HK-2 (cell line): ENCODE data around the gene RASGRP2.

ENCODE experiments used
- DNase-seq: peaks from one replicate; pipeline ENCODE4 v3.0.0-alpha.2; 2018; ENCODE audit not compliant: unreplicated experiment

RASGRP2 gene

DNA sequence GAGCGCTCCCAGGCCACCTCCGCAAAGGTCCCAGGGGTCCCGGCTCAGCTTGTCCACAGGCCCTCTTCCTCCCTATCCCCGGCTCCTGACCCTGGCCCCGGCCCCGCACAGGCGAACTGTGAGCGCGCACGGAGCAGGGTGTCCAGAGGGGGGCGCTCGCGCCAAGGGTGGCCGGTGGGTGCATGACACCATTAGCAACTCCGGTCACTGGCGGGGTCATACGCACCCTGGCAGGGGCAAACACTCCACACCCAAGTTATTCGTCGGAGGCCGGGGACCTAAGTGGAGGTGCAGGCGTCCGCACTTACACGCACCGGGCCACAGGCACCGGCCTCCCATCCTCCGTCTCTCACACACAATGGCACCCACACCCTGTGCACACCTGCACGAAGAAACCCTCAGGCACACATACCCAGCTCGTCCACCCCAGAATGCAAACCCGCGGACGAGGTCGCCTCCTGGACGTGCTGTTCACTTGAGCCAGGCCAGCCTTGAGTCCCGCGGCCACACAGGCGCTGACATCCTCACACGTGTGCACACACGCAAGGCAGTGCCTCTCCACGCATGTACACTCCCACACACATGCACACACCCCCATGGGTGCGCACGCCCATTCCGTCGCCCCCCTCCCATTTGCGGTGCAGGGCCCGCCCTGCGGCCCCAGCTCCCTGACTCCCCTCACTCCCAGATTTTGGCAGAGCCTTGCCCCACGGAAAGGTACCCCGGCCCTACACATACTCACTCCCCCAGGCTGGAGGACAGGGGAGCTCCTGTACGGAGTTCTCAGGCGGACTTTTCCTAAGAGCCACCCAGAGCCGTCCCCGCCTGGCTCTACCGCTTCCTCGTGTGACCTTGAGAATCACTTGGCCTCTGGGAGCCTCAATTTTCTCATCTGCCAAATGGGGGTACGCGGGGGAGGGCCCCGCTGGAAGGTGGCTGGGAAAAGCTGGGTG is at the start of gene RASGRP2:
RASGRP2 (minus strand) TSS at position 552 of the 953 bp plus-strand sequence. CDS start 1,276 bp downstream, outside the sequence.
- DNase-seq, result peak; percentile 52

GRCh38 chr11:64792482-64792881 is 48.5 kb upstream of the RASGRP2 start:
- DNase-seq, result no peak

DNA sequence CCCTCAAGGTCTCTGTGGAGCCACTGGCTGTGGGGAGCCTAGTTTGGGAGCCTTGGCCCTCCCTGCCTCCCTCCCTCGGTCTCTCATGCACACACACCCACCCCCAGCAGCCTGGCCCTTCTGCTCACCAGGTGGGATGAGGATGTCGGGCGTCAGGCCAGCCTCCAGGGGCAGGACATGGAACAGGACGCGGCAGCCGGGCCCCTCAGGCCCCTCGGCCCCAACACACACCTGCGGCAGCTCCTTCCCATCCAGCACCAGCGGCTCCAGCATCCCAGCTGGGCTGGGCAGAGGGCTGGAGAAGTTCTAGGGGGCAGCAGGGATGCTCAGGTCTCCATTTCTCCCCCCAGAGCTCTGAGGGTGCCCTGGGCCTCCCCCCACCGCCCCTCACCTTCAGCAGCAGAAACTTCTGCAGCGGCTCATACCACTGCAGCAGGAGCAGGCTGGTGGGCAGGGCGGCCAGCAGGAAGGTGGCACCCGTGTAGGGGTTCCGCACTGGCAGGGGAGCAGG is 47.9 kb upstream of the RASGRP2 start:
- no peak for DNase-seq

DNA sequence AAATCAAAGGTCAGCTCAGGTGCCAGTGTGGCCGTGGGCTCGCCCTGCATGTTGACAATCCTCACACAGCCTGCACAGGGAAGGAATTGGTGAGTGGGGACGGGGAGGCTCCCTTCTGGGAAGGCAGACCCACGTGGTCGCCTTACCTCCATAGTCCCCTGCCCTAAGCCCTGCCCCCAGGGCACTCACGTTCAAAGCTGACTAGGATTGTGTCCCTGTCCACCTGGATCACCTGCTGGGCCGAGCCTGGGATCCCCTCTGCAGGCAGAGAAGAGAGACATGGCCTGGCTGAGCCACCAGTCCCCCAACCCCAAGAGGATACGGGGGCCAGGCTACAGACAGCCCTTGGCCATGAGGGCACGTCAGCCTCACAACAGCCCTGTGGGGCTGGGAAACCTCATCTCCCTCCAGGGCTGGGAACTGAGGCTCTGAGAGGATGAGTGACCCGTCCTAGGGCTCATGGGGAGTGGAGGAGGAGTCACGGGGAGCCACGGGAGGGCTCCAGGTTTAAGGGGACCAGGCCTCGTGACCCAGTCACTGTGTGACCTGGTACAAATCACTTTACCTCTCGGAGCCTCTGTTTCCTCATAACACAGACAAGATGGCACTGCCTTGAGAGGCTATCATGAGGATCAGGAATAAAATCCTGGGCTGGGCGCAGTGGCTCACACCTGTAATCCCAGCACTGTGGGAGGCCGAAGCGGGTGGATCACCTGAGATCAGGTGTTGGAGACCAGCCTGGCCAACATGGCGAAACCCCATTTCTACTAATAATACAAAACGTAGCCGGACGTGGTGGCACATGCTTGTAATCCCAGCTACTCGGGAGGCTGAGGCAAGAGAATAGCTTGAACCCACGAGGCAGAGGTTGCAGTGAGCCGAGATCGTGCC is 46.5 kb upstream of the RASGRP2 start:
- DNase-seq, result no peak

- no peak for DNase-seq
Observed at GRCh38 chr11:64789331-64790204, 45.6 kb upstream of the RASGRP2 start.

- DNase-seq, result no peak
Observed at GRCh38 chr11:64788321-64789215, 44.6 kb upstream of the RASGRP2 start.

DNA sequence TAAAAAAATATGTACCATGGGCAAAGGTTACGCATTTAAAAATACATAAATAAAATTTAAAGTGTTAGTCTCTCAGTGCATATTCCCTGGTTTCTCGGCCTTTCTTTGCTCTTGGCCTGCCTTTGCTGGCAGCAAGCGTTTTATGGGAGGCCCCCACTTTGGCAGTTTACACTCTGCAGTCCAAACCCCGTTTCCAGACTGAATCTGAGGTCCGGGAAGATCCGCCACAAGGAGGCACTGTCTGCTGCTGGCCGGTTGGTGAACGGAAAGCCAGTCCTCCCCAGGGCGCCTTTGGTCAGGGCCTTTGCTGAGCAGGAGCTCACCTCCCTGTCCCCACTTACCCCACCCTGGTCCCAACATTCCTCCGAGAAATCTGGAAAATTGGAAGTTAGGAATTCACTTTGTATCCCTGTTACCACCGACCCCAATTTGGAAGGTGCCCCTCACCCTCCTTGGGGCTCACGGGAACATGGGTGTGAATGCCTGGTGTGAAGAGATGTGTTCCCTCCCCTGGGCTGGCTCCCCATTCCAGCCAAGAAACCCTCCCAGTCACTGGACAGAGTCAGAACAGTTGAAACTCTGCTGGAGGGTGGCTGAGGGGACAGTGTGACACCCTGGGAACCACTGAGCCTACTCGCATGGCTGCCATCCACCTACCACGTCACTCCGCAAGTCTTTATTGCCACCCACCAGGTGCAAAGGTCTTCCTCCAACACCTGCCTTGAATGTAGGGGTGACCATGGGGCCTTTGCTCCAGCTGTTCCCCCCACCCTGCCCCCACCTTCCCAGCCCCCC is 43.8 kb upstream of the RASGRP2 start:
- DNase-seq, result no peak

DNA sequence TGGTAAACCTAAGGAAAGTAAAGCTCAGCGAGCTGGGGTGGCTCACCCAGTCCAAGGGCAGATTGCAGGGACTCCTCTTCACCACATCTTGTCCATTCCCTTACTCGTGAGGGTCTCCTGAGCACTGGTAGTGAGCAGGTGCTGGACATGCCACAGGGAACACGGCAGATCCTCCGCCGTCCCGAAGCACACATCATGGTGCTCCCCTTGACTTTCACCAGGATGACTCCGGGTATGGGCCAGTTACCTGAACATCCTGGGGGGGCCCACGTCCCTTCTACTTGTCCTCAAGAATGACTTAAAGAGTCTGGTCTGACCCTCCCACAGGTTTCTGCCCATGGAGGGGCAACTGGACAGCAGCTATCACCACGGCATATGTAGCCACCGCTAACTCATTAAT is 42.4 kb upstream of the RASGRP2 start:
- no peak for DNase-seq

DNA sequence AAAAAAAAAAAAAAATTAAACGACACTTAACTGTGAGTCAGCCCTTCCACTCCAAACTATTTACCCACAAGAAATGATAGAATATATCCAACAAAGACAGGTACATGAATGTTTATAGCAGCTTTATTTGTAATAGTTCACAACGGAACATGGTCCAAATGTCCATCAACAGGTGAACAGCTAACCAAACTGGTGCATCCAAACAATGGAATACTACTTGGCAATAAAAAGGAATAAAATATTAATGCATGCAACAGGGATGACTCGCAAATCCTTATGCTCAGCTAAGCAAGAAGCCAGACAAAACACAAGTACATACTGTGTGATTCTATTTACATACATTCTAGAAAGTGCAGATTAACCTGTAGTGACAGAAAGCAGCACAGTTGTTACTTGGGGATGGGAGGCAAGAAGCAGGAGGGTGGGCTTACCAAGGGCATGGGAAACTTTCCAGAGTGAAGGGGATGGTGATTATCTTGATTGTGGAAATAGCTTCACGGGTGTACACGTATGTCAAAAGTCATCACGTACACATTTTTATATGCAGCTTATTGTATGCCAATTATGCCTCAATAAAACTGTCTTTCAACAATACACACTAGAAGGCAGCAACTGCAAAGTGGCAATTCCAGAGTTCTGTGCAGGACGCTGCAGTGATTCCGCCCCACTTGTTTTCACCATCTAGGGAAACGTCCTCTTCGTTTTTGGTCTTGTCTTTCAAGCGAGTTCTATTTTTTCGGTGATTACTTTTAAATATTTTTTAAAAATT is 41.1 kb upstream of the RASGRP2 start:
- no peak for DNase-seq

- DNase-seq, result peak; percentile 95
Observed at GRCh38 chr11:64778473-64779298, 34.7 kb upstream of the RASGRP2 start, which contains the start of gene SF1. TSS of gene SF1 (minus strand) at chr11:64778542. CDS start at chr11:64778392, 150 bp downstream.

DNA sequence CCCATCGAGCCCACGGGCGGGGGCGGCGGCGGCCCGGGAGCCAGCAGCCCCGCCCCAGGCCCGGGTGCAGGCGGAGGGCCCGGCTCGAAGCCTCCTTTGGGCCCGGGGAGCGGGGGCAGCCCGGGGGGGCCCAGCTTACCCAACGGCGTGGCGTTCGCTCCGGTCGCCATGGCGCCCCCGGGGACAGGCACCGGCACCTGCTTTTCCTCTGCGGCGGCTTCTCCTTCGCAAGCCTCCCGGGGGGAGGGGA is 34.2 kb upstream of the RASGRP2 start:
- DNase-seq, result no peak

DNA sequence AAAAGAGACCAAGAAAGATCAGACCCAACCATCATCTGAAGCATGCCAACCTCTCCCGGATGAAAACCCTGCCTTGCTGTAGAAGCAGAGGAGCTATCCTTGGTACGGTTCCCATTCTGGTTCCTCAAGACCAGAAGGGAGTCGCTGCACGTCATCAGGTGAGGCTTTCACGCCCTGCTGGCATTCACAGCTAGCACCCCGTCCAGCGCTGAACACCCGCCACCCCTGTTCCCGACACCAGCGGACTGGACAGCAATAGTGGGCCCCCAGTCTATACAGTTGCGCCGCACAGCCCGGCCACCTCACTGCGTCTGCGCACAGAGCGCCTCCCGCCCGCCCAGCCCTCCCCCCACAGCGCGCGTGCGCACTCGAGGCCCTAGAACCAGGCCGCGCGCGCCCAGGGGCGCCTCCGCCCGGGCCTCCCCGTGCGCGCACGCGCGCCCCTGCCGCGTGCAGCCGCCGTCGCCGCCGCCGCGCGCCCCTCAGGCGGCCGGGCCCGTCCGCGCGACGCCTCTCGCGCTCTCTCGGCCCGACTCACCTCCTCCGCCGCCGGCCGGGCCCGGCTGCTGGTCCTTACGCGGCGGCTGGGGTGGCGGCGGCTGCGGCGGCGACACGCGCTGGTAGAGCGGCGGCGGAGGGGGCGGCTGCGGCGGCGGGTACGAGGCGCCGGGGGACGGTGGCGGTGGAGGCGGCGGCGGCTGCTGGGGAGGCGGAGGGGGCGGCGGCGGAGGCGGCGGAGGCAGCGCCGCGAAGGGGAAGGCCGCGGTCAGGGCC is 33.7 kb upstream of the RASGRP2 start:
- peak; percentile 72 for DNase-seq

- no peak for DNase-seq
Observed at GRCh38 chr11:64776875-64777274, 32.9 kb upstream of the RASGRP2 start.

- no peak for DNase-seq
Observed at GRCh38 chr11:64776425-64776824, 32.5 kb upstream of the RASGRP2 start.

DNA sequence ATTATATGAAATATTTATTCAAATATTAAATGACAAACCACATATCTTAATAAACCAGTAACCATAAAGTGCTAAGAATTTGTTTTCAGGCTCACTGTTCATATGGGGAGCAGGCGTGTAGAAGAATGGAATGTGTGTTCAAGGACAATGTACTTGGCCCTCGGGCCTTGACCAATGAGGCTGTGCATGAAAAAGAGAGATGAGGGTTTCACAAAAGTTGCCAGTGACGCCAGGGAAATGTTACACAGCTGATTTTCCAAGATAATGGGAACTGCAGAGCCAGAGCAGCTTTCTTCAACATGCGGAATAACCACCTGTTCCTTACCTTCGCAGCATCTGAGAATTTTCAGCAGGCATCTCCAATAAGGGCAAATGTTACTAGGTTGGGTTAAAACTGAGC is 30.2 kb upstream of the RASGRP2 start:
- no peak for DNase-seq

DNA sequence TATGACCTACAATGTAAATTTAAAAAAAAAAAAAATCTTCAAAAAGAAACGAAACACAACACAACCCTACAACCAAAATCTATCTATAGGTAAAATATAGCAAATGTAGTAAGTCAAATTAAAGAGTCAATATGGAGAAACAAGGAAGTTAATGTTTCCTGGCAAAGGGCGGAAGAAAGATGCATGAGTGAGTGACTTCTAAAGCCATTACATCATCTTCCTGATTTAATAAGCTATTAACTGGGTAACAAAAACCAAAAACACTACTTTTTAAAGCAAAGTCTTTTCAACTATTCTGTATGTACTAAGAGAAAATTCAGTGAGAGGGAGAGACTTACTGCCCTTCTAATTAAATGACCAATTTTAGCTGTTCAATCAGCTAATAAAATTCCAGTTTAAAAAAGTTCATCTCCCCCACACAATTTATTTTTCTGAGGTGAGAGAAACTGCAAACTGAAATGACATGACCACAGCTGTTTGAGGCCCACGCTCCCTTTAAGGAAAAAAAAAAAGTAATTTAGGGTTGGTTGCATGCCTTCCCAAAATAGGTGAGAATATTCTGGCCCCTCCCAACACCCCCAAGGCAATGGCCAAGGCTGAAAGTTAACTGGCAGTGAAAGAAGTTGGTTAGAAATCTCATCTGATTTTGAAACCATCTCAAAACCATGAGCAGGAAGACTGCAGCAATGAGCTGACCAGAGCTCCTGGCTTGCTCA is 28.5 kb upstream of the RASGRP2 start:
- no peak for DNase-seq

- no peak for DNase-seq
Observed at GRCh38 chr11:64771861-64772260, 27.9 kb upstream of the RASGRP2 start.
